Measurements from ENCODE around the gene ONECUT3. TPM values are rescaled to one million over a fixed set of nuclear protein-coding genes. Genes with fewer than 3 reads are reported as not detected.
A peak's percentile ranks its signal among the peaks of the same experiment; 100 is the strongest.

The ONECUT3 gene
- total RNA-seq, 1 donor from 2014 or later, result 1.0 TPM

DNA sequence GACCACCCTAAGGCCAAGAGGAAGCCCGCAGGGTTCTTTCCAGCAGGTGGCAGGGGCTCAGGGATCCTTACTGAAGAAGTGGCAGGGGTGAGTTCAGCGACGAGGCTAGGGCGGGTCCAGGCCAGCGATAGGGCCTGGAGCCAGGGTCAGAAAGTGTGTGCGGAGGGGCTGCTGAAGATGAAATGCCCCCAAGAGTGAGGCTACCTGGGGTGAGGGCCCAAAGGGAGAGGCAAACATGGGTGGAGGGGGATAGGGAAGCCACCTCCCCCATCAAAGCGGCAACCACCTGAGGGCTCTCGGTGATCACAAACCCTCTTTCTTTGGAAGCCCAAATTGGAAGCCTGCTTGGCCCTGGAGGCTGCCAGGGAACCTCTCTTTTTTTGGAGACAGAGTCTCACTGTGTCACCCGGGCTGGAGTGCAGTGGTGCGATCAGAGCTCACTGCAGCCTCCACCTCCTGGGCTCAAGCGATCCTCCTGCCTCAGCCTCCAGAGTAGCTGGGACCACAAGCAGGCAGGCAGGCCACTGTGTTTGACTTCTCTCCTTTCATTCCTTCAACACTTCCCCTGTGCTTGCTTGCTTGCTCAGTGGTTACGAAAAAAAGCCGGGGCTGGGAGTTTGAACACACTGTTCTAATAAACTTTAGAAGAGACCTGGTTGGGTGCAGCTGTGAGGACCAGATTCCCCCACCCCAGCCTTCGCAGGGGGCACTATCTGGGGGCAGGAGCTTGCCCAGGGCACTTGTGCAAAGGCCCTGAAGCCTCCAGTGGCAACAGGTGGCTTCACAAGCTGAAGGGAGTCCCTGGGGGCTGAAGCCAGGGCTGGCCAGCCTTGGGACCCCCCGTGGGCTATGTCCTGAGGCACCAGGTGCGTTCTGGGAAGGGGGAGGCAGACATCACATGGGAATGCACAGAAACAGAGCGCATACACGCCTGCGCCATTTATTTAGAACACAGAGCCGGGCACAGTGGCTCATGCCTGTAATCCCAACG is 60.2 kb downstream of the ONECUT3 start:
- Mint-ChIP-seq H3K27me3 (ENCODE audit: low read depth) (peaks cover 15% of the 10 kb centered on the region), H3K9me3 (no peaks in the 10 kb centered on the region), H3K4me3 (peak overlapping the region; percentile 92), H3K27ac (ENCODE audit: unreplicated experiment) (no peak overlapping the region), H3K36me3 (ENCODE audit: low read depth) (no peaks in the 10 kb centered on the region), H3K4me1 (peaks cover 11% of the 10 kb centered on the region)
- TF ChIP-seq, protein P1, sequence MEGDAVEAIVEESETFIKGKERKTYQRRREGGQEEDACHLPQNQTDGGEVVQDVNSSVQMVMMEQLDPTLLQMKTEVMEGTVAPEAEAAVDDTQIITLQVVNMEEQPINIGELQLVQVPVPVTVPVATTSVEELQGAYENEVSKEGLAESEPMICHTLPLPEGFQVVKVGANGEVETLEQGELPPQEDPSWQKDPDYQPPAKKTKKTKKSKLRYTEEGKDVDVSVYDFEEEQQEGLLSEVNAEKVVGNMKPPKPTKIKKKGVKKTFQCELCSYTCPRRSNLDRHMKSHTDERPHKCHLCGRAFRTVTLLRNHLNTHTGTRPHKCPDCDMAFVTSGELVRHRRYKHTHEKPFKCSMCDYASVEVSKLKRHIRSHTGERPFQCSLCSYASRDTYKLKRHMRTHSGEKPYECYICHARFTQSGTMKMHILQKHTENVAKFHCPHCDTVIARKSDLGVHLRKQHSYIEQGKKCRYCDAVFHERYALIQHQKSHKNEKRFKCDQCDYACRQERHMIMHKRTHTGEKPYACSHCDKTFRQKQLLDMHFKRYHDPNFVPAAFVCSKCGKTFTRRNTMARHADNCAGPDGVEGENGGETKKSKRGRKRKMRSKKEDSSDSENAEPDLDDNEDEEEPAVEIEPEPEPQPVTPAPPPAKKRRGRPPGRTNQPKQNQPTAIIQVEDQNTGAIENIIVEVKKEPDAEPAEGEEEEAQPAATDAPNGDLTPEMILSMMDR (conservative IDR thresholded peaks at IDR 0.05), result no peak
- DNase-seq (ENCODE audit: low read depth, low spot score), result no peak

GRCh38 chr19:1814391-1814790 is 61.1 kb downstream of the ONECUT3 start:
- H3K4me3 Mint-ChIP-seq, result no peak overlapping the region
- TF ChIP-seq, protein P1 (conservative IDR thresholded peaks at IDR 0.05), result no peak
- no peaks in the 10 kb centered on the region for H3K9me3 Mint-ChIP-seq
- H3K36me3 Mint-ChIP-seq (ENCODE audit: low read depth), result no peaks in the 10 kb centered on the region
- peaks cover 15% of the 10 kb centered on the region for H3K27me3 Mint-ChIP-seq (ENCODE audit: low read depth)
- H3K27ac Mint-ChIP-seq (ENCODE audit: unreplicated experiment), result no peak overlapping the region
- no peak for DNase-seq (ENCODE audit: low read depth, low spot score)
- peaks cover 11% of the 10 kb centered on the region for H3K4me1 Mint-ChIP-seq

DNA sequence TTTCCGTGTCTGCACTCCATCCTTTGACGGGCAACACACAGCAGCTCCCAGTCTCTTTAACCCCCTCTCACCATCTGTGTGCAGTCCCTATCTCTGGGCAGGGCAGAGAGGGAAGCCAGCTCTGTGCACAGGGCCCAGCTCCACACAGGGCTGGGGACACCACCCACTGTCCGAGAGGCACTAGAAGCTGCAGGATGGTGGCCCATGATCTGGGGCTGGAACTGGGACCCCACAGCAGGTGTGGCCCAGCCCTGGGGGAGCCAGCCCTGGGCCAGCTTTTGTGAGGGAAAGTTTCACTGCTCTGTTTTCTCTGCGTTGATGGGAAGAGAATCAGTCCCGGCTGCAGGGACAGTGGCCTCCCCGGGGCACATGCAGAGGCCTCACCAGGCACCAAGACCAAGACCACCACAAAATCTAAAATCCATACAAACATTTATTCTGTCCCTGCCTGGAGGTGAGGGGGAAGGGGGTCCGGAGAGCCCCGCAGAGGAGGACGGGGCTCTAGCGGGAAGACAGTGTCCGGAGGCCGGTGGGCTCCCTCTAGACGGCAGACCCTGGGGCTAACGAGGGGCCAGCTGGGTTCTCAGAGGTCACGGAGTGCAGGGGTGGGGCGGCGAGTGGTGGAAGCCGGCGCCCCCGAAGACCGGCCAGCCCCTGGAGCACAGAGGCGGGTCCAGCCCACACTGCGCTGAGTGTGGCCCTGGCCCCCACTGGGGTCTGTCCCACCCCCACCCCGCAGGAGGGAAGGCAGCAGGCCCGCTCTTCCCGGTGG is 61.7 kb downstream of the ONECUT3 start:
- no peak overlapping the region for H3K27ac Mint-ChIP-seq (ENCODE audit: unreplicated experiment)
- H3K36me3 Mint-ChIP-seq (ENCODE audit: low read depth), result no peaks in the 10 kb centered on the region
- H3K4me3 Mint-ChIP-seq, result no peak overlapping the region
- peaks cover 11% of the 10 kb centered on the region for H3K4me1 Mint-ChIP-seq
- no peak for DNase-seq (ENCODE audit: low read depth, low spot score)
- H3K27me3 Mint-ChIP-seq (ENCODE audit: low read depth), result peaks cover 15% of the 10 kb centered on the region
- TF ChIP-seq, protein P1 (conservative IDR thresholded peaks at IDR 0.05), result no peak
- no peaks in the 10 kb centered on the region for H3K9me3 Mint-ChIP-seq

DNA sequence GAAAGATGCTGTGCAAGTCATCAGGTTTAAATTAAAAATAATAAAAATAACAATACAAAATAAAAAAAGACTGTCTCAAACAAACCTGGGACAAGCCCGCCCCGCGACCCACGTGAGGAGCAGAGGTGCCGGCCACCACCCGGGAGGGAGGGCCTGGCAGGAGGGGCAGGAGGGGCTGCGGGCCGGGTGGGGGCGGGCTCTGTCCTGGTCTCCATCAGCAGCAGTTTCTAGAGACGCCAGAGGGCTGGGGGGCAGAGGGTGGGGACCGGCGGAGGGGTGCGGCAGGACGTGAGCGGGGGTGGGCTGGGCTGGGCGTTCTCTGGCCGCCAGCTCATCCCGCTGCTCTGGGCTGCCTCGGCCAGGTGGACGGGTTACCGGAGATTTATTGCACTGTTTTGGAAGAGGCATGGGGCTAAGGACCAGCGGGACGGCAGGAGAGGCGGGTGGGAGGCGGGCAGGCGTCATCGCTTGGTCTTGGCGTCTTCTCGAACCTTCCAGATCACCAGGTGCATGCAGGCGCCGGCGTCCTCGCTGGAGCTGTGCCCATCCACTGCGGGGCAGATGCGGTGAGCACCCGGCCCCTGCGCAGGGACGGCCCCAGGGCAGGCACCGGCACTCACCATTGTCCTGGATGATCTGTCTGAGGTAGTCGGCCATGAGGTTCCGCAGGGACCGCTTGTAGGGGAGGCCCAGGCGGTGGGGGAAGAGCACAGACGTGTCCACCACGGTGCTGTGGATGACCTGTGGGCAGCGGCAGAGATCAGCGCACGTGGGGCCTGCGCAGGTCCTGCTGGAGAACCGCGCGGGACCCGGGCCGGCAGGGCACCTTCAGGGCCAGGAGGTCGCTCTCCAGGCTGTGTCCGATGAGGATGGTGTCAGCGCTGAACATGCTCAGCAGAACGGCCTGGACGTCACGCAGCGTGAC is 62.6 kb downstream of the ONECUT3 start:
- no peak overlapping the region for H3K27ac Mint-ChIP-seq (ENCODE audit: unreplicated experiment)
- DNase-seq (ENCODE audit: low read depth, low spot score), result no peak
- H3K36me3 Mint-ChIP-seq (ENCODE audit: low read depth), result peaks cover 3% of the 10 kb centered on the region
- H3K4me3 Mint-ChIP-seq, result no peak overlapping the region
- H3K27me3 Mint-ChIP-seq (ENCODE audit: low read depth), result peaks cover 10% of the 10 kb centered on the region
- no peaks in the 10 kb centered on the region for H3K9me3 Mint-ChIP-seq
- H3K4me1 Mint-ChIP-seq, result peaks cover 11% of the 10 kb centered on the region
- TF ChIP-seq, protein P1 (conservative IDR thresholded peaks at IDR 0.05), result no peak

Measured in neural crest cell (in vitro differentiated cells).